ENCODE measurements around the gene BAD.
"Not testable (repeated sequence)": the region's sequence is repeated elsewhere in the genome, so short reads cannot be mapped to it uniquely, and the experiment has no call there.

Gene BAD

DNA sequence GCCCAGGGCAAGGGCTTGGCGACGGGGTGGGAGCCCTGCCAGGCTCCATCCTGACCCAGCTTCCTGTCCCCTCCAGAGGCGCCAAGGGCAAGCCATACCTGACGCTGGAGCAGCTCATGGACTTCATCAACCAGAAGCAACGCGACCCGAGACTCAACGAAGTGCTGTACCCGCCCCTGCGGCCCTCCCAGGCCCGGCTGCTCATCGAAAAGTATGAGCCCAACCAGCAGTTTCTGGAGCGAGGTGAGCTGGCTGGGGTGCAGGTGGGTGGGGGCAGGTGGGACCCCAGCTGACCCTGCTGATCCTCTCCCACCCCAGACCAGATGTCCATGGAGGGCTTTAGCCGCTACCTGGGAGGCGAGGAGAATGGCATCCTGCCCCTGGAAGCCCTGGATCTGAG lies 28.2 kb downstream of the BAD start:
- no peak for DNase-seq (ENCODE audit: low read depth in 2 of 2)

DNA sequence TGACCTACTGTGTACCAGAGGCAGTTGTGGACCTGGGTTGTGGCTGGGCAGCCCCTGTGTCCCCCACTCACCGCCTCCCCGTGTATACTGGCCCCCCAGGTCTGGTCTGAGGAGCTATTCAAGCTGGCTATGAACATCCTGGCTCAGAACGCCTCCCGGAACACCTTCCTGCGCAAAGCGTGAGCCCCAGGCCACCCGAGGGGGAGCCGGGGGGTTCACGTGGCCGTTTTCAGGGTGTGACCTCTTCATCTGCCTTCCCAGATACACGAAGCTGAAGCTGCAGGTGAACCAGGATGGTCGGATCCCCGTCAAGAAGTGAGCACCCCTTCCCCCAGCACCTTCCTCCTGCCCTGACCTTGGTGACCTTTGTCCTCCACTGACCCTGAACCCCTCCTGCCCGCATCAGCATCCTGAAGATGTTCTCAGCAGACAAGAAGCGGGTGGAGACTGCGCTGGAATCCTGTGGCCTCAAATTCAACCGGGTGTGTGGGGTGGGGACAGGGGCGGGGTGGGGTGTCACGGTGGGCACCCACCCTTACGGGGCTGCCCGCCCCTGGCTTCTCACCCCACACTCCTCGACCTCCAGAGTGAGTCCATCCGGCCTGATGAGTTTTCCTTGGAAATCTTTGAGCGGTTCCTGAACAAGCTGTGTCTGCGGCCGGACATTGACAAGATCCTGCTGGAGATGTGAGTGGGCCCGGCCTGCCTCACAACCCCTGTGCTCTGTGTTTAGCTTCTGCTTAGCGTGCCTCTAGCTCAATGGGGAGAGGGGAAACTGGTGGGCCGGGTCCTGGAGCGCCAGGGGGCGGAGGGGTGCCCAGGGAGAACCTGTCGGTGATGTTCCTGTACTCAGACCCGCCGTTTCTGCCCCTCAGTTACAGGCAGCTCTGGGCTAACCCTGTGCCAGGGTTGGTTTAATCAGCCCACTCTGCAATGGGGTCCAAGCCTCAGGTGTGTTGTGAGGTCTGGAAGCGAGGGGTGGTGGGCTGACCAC lies 29.0 kb downstream of the BAD start:
- no peak for DNase-seq (ENCODE audit: low read depth in 2 of 2)

DNA sequence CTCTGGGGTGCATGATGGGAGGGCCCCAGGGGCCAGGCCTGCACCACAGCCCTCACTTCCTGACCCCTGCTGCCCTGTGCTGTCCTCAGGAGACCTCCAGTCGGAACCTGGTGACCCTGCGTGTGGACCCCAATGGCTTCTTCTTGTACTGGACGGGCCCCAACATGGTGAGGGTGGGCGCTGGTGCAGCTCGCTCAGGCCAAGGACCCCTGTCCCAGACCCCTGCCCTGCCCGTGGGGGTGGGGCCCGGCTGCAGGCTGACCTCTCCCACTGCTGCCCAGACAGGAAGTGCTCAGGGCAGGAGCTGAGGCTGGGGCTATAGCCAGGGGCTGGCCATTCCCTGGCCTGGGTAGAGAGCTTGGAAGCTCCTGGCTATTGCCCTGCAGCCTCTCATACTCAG lies 30.1 kb downstream of the BAD start:
- DNase-seq (ENCODE audit: low read depth in 2 of 2), result no peak

DNA sequence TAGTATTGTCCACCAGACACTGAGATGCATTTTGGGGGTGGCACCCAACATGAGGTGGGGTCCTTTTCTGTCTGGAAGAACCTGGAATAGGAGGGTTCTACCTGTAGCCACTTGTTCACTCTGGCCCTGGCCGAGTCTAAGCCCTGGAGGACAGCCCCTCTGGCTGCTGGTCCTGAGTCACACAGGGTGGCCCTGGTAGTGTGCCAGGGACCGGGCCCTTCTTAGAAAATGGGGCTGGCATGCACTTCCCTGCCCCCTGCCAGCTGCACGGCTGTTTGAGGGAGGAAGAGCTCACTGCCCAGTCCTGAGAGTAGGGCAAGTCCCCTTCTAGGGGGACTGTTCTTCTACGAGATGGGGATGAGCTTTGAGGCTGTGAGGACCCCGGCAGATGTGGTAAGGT lies 31.0 kb downstream of the BAD start:
- DNase-seq (ENCODE audit: low read depth in 2 of 2), result no peak

DNA sequence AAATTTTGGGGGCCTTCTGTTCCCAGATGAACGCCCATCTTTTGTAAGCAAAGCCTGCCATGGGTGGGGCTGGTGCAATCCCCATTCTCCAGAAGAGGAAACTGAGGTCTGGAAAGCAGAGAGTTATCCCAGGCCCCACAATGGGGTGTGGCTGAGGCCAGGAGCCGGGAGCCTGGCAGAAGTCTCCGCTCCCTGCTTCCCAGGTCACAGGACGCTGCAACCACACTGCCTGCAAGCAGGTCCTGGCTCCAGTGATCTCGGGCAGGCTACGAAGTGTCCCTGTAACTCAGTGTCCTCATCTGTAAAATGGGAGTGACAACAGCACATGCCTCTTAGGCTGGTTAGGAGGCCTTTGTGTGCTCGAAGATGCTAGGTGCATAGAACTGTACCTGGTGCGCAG lies 31.4 kb downstream of the BAD start:
- no peak for DNase-seq (ENCODE audit: low read depth in 2 of 2)

DNA sequence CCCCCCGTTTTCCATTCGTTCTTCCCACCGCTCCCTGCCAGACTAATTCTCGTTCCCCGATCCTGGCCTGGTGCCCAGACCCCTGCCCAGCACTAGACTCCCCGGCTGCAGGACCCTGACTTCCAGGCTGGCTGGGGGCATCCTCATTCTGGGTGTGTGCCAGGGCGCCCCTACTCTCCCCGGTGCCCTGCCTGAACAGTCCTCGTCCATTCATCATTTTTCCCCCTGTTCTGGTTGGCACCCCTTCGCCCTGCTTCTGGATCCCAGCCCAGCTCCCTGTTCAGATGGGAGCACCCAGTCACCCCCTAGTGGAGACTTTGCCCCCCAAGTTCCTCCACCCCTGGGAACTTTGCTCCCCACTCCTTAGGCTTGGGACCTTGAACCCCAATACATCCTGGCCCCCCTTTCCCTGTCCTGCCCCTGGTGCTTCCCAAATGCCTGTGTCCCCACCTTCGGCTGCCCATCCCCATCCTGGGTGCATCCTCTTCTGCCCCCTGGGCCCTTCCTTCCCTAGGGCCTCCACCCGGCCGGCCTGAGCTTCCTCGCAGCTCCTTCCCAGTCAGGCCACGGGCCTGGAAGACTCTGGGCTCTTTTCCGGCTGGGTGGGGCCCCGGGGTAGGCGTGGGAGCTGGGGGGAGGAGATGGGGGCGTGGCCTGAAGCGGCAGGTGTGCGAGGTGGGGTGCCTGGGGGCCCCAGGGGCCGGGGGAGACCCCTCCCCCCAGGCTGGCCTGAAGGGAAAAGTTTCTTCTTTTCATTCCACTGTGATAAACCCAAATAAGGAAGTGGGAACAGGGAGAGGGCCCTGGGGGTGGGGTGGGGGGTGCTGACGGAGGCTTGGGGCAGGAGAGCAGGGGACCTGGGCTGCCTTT lies 32.2 kb downstream of the BAD start:
- no peak for DNase-seq (ENCODE audit: low read depth in 2 of 2)

DNA sequence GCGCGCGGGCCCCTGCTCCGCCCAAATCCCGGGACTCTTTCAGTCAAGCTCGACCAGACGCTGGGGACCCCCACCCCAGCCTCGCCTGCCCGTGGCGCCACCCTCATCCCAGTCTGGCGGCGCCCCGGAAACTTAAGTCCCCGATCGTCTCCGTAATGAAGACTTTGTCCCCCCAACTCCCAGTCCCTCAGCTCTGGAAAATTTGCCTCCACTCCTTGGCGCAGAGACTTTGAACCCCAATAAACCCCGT lies 32.8 kb downstream of the BAD start:
- DNase-seq (ENCODE audit: low read depth in 2 of 2), result no peak

DNA sequence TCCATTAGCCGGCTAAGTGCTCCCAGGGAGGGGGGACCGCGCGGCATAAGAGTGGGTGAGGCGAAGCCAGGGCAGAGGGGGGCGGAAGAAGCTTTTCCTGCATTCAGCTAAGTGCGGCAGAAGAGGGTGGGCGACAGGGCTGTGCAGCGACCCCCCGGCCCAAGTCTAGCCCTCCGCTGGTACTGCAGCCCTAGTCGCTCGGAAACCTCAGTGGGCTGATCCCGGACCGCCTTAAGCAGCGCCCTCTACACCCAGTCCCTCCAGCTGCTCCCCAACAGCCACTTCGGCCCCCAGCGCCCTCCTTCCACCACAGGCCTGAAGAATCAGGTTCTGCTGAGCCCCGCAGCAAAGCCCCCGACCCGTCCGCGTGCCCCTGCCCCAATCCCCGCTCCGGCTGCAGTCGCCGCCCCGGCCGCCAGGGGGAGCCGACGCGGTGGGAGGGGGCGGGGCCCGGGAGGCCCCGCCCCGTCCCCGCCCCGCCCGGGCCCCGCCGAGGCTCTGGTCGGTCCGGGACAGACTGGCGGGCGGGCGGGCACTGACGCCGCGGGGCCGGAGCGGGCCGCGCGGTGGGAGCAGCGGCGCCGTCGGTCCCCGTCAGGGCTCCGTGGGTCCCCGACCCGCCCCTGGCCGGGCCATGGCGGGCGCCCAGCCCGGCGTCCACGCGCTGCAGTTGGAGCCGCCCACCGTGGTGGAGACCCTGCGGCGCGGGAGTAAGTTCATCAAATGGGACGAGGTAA lies 33.3 kb downstream of the BAD start, which contains the start of gene PLCB3:
Gene PLCB3 (plus strand): TSS at position 515 of the 737 bp plus-strand sequence. CDS start 120 bp downstream, at position 635.
- no peak for DNase-seq (ENCODE audit: low read depth in 2 of 2)

DNA sequence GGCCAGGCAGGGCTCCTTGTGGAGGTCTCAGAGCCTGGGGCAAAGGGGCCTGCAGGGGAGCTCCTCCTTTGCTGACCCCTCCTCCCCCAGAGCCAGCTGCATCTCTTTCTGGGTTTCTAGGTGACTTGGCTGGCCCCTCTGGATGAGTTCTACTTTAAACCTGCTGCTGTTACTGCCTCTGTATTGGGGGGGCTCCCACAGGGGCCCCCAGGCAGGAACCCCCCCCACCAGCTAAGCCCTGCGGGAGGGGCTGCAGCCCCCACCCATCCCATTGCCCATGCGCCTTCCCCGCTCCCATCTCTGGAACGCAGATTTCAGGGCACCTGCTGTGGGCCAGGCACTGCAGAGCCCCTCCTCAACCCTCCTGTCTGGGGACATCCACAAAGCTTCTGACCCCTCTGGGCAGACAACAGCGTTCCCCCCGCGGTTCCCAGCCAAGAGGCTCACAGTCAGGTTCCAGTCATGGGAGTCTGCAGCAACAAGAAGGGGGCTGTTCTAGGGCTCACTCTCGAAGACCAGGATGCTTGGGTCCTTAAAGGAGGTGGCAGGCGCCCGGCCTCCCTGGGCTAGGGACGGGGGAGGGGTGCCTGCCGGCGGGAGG lies 34.0 kb downstream of the BAD start:
- no peak for DNase-seq (ENCODE audit: low read depth in 2 of 2)

DNA sequence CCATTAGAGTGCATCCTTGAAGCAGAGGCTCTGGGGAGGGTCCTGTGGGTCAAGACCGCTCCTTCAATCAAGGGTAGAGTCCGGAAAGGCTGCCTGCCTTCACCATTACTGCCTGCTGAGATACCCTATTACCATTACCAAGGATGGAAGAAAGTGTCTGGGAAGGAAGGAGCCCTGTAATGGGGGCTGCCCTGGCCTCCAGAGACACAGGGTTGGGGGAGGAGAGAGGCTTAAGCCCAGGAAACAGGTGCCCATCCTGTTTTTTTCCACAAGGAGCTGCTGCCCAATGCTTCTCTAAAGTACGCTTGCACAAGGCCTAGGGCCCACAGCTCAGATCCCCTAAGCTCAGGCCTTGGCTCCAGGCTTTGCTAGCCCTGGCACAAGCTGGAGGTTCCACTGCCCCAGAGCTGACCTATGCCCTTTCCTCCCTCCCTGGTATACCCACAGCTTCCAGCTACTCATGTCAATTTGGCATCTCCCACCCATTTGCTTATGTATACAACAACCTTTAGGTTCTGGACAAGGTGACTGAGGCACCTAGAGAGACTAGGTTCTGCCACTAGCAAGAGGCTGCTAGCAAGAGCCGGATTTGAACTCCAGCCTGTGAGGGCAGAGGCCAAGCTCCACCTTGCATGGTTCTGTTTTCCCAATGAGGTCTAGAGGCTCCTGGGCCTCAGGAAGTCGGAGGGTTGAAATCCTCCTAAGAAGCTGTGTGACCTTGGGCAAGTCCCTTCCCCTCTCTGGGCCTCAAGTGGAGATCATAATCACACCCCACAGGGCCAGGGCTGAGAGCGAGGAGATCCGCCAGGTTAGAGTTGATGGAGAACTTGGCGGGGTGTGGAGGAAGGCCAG lies 34.7 kb downstream of the BAD start:
- no peak for DNase-seq (ENCODE audit: low read depth in 2 of 2)

DNA sequence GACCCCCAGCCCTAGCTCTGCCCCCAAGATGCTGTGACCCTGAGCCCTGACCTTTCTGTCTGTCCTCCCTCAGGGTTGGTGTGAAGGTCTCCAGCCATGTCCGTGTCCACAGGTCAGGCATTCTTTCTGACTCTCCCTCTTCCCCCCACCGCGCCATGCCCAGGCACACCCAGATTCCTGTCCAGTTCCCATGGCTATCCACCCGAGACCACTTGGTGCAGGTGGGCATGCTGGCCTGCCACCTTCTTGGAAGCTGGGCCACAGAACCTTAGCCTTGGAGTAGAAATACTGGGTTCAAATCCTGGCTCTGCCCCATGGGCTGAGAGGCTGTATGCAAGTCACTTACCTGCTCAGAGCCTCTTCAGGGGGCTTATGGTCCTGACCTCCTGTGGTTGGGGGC lies 35.4 kb downstream of the BAD start:
- DNase-seq (ENCODE audit: low read depth in 2 of 2), result no peak

DNA sequence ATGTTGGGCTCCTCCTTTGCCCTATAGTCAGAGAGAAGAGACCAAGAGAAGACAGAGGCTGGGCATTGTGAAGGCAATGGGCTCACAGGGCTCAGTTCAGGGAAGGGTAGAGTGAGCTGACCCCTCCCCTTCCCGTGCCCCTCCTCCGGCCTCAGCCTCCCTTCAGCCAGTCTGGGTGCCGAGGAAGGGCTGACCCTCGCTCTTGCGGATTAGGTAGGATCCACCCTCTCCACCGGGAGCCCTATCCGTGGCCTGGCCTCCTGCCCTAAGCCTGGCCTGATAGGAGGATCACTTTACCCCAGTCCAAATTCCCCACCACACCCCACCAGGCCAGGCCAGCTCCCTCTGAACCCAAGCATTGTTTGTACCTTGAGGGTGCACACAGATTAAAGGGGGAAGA lies 35.9 kb downstream of the BAD start:
- DNase-seq (ENCODE audit: low read depth in 2 of 2), result no peak

DNA sequence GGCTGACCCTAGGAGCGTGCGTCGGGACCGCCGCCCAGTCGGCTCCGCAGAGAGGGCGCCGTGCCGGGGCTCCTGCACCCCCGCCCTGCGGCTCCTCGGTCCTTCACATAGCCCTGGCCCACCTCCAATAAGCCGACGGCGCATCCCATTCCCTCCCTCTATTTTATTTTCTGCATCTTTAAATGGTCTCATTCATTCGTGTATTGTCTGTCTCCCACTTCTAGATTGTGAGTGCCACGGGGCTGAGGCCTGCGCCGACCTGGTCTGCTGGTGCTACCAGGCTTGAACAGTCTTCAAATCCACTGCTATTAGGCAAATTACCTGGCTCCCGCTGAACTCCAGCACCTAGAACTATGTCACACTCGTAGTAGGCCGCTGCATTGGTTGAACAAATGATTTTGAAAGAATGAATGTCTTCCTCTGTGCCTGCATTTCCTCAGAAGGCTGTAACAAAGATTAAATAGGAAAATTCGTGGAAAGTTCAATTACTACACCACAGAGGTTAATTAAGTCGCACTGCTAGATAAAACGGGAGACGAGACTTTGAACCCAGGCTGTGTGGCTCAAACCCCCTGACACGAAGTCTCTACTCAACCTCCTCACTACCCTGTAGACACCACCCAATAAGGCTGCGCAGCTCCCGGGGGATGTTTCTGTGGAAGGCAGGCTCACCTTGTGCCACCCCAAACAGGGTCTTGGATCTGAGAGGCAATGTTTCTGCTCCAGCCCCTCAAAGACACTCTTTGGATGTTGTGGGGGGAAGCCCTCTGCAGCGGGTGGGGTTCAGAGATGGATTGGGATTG lies 36.5 kb downstream of the BAD start:
- no peak for DNase-seq (ENCODE audit: low read depth in 2 of 2)

DNA sequence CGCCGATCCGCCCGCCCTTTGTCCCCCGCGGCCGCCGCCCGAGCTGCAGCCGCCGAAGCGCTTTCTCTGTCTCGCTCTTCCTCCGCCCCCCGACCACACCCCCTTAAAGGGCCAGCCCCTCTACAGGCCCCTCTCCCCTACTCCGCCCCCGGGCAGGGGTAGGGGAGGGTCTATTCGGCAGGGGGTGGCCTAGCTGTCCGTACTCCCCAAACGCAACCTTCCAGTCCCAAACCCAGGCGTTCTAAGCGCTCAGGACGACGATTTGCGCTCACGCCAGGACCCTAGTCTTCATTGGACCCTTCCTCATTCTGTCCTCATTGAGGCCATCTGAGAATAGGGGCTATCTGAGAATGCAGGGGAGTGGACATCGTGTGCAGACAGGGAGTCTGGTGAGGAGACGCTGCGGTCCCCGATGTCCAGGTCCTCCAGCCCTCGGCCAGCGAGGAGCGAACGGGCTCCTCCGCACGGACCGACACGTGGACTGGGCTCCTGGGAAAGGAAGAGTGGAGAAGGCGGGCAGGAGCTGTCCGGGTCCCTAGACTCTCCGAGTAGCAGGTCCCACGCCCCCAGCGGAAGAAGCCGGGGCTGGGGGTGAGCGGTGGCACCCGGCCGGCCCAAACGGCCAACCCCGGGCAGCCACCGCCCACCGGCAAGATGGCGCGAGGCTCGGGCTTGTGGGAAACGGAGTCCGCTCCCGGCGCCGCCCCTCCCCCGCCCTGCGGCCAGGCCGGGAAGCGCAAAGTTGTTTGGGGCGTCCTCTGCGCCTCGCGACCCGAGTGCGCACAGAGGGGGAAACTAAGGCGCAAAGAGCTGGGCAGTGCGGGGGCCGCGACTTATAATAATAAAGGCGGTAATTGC lies 37.4 kb downstream of the BAD start, which contains the start of gene PPP1R14B:
Gene PPP1R14B (minus strand): TSS at position 73 of the 858 bp plus-strand sequence. CDS start 270 bp downstream, outside the sequence.
- peak; percentile 58 to 60 for DNase-seq (ENCODE audit: low read depth in 2 of 2)

DNA sequence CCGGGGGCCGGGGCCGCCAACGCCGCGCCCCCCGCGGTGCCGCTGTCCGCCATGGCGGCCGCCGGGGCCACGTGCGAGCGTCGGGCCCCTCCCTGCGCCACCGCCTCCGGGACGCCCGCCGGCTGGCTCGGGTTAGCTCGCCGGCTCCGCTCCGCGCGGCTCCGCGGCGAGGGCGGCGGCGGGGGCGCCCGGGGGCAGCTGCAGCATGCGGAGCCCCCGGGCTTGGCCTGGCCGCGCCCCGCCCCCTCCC lies 37.9 kb downstream of the BAD start:
- DNase-seq (ENCODE audit: low read depth in 2 of 2), result not testable (repeated sequence)

DNA sequence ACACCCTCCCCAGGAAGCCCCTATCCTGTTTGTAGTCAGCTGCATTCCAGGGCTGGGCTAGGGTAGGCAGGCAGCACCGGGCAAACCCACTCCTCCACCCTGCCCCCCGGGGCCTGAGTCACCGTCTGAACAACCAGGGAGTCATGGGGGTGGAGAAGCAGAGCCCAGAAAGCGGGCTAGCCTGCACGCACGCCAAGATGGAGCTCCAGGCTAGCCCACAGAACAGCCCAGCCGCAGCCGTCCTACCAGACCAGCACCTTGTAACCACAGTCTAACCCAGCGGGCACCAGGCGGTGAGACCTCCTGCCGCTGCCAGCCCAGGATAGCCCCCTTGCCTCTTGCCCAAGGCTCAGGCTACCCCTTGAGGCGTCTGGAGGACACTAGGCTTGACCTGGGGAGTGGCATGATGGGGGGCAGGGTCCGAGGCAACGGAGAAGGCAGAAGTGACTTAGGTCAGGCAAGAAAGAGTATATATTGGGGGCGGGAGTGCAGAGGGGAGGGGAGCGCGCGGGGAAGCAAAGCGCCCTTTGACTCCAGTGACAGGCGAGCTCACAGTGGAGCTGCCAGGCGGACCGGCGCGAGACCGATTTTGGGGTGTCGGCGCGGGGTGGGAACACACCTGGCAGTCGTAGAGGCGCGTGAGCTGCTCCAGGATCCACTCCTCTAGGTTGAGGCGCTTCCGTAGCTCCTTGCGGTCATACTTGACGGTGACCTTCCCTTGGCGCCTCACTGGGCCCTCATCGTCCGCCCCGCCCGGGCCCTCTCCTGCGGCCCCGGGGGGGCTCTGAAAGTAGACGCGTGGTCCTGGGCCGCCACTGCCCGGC lies 38.5 kb downstream of the BAD start:
- peak; percentile 65 to 68 for DNase-seq (ENCODE audit: low read depth in 2 of 2)

DNA sequence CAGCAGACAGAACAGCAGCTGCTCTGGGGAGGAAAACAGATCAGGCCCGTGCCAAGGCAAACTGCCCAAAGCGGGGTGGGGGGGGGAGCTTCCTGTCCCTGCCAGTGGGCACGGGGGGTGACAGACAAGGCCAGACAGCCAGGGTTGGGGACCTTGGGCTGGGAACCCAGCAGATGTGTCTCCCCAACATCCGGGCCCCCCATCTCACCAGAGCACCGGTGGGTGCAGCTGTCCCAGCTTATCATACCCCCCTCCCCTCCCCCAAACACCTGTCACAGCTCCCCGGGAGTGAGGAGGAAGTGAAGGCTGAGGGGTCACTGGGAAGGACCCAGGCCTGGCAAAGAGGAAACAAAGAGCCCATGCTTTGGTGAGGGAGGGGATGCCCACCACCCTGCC lies 39.1 kb downstream of the BAD start:
- no peak for DNase-seq (ENCODE audit: low read depth in 2 of 2)

DNA sequence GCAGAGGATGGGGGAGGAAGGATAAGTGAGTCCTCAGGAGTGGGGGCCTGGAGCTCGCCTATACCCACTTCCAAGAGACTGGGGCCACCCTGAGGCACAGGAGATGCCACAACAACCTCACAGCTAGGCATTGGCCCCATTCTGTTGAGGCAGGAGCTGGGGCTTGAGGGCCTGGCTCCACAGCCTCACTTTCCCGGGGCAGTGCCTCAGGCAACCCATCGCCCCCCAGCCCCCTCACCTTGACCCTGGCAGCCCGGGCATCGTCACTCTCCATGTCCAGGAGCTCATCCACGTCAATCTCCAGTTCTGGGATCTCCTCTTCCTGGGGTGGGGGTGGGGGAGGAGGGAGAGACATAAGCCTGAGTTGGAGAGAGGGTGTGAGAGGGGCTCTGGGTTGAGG lies 39.5 kb downstream of the BAD start:
- DNase-seq (ENCODE audit: low read depth in 2 of 2), result no peak
